SK-N-SH (cell line): ENCODE results near the gene KPNB1. TPM values are rescaled to one million over a fixed set of nuclear protein-coding genes. Genes with fewer than 3 reads are reported as not detected.

Experiments
- CTCF ChIA-PET: fragments of 300-600, 350-600 bp; formaldehyde crosslinking; extraction: SDS; loops from one replicate; lab custom pipeline; 2021; lab: Yijun Ruan, JAX
- POLR2A ChIA-PET: fragments of 350-600 bp; sonication (Branson Sonifier 250); formaldehyde crosslinking; extraction: SDS; loops from one replicate; lab custom pipeline; 2020; ENCODE audit warnings: antibody characterized with exemption, inconsistent platforms; lab: Yijun Ruan, JAX
- DNase-seq: peaks from one replicate; pipeline ENCODE4 v3.0.0; 2012
- H2AFZ ChIP-seq: fragments of 200-600 bp; sonication (generic); 2 replicates; pipeline ENCODE4 v1.8.1; 2016; ENCODE audit warnings: antibody characterized with exemption, mild to moderate bottlenecking, low read depth
- H3F3A ChIP-seq: fragments of 200-600 bp; sonication (generic); replicated peaks from 2 replicates; pipeline ENCODE3; 2016; ENCODE audit warnings: antibody characterized with exemption, mild to moderate bottlenecking; ENCODE audit not compliant: insufficient read depth
- H3K27ac ChIP-seq, 2 experiments: fragments of 200-500 bp in 1 of 2; fragments of 200-600 bp in 1 of 2; sonication (Bioruptor generic) in 1 of 2; sonication (generic), shearing (Covaris generic) in 1 of 2; 2 replicates each; pipeline versions ENCODE4 v1.5.1 to v1.6.1; 2014 to 2016; ENCODE audit warnings: low read depth in 2 of 2, inconsistent platforms in 1 of 2, low read length in 1 of 2, mild to moderate bottlenecking in 1 of 2, mixed read lengths in 1 of 2
- H3K27me3 ChIP-seq: fragments of 200-600 bp; sonication (generic), shearing (Covaris generic); 2 replicates; pipeline ENCODE4 v1.6.1; 2016; ENCODE audit warnings: mixed run types; ENCODE audit not compliant: insufficient read depth
- H3K36me3 ChIP-seq, 2 experiments: fragments of 200-500 bp in 1 of 2; fragments of 200-600 bp in 1 of 2; sonication (Bioruptor generic) in 1 of 2; sonication (generic) in 1 of 2; replicated peaks in 1 of 2; 2 replicates each; pipeline versions ENCODE3 to v1.5.1; 2014 to 2016; ENCODE audit warnings: low read length in 1 of 2, mild to moderate bottlenecking in 1 of 2; ENCODE audit not compliant: insufficient read depth in 2 of 2, control insufficient read depth in 1 of 2
- H3K4me1 ChIP-seq, 2 experiments: fragments of 200-500 bp in 1 of 2; fragments of 200-600 bp in 1 of 2; sonication (Bioruptor generic) in 1 of 2; sonication (generic), shearing (Covaris generic) in 1 of 2; 2 replicates each; pipeline versions ENCODE4 v1.5.1 to v1.6.1; 2014 to 2016; ENCODE audit warnings: low read depth in 1 of 2, low read length in 1 of 2, mixed run types in 1 of 2; ENCODE audit not compliant: insufficient read depth in 2 of 2, control insufficient read depth in 1 of 2
- H3K4me2 ChIP-seq: fragments of 200-600 bp; sonication (generic), shearing (Covaris generic); 2 replicates; pipeline ENCODE4 v1.6.1; 2017; ENCODE audit warnings: mixed run types
- H3K4me3 ChIP-seq, 2 experiments: fragments of 200-500 bp in 1 of 2; fragments of 200-600 bp in 1 of 2; sonication (Bioruptor generic) in 1 of 2; sonication (generic), shearing (Covaris generic) in 1 of 2; 2 replicates each; pipeline versions ENCODE4 v1.5.1 to v1.8.1; 2014 to 2016; ENCODE audit warnings: low read depth in 2 of 2, inconsistent platforms in 1 of 2, low read length in 1 of 2, mild to moderate bottlenecking in 1 of 2, mixed read lengths in 1 of 2, moderate library complexity in 1 of 2
- H3K79me2 ChIP-seq: fragments of 200-600 bp; sonication (generic); 2 replicates; pipeline ENCODE4 v1.8.1; 2017; ENCODE audit warnings: mild to moderate bottlenecking; ENCODE audit not compliant: insufficient read depth
- H3K9ac ChIP-seq: fragments of 200-600 bp; sonication (generic); 2 replicates; pipeline ENCODE4 v1.6.1; 2017; ENCODE audit warnings: mixed run types
- H3K9me2 ChIP-seq: fragments of 200-600 bp; sonication (generic); 2 replicates; pipeline ENCODE4 v1.6.1; 2017; ENCODE audit warnings: mixed run types
- H3K9me3 ChIP-seq: fragments of 200-600 bp; sonication (generic); 2 replicates; pipeline ENCODE4 v1.6.1; 2017; ENCODE audit warnings: mixed run types, mild to moderate bottlenecking, moderate library complexity
- H4K20me1 ChIP-seq: fragments of 200-600 bp; sonication (generic); 2 replicates; pipeline ENCODE4 v1.6.1; 2017; ENCODE audit warnings: mild to moderate bottlenecking, mixed run types; ENCODE audit not compliant: insufficient read depth
- ELF1 ChIP-seq: IDR thresholded peaks from 2 replicates; pipeline ENCODE4 v1.4.0; 2012
- EZH2phosphoT487 ChIP-seq: fragments of 200-600 bp; sonication (generic); IDR thresholded peaks from 2 replicates; pipeline ENCODE4 v1.6.1; 2017; ENCODE audit warnings: low read depth, mixed run types, mild to moderate bottlenecking, antibody characterized with exemption, moderate library complexity, borderline replicate concordance
- GABPA ChIP-seq: IDR thresholded peaks from 2 replicates; pipeline ENCODE4 v1.4.0; 2012; ENCODE audit warnings: low read depth, mild to moderate bottlenecking
- GATA2 ChIP-seq: sonication (generic); formaldehyde crosslinking; IDR thresholded peaks from 2 replicates; pipeline ENCODE4 v1.5.0; 2020; ENCODE audit warnings: mild to moderate bottlenecking, missing genetic modification reagents
- MEF2A ChIP-seq: IDR thresholded peaks from 2 replicates; pipeline ENCODE4 v1.4.0; 2012; ENCODE audit warnings: low read depth, borderline replicate concordance
- MXI1 ChIP-seq: IDR thresholded peaks from 2 replicates; pipeline ENCODE4 v1.6.1; 2012; ENCODE audit warnings: mild to moderate bottlenecking, low read depth, low read length, improper control_type of control experiment
- NFIC ChIP-seq: IDR thresholded peaks from 2 replicates; pipeline ENCODE4 v1.4.0; 2012; ENCODE audit warnings: borderline replicate concordance
- NRF1 ChIP-seq: IDR thresholded peaks from 2 replicates; pipeline ENCODE4 v1.6.1; 2012; ENCODE audit warnings: low read depth, mild to moderate bottlenecking, low read length
- RCOR1 ChIP-seq: fragments of 150-350 bp; IDR thresholded peaks from 2 replicates; pipeline ENCODE4 v1.6.1; 2017; ENCODE audit warnings: antibody characterized with exemption, low read length
- RFX5 ChIP-seq: IDR thresholded peaks from 2 replicates; pipeline ENCODE4 v1.6.1; 2012; ENCODE audit warnings: mild to moderate bottlenecking, improper control_type of control experiment, low read length
- RXRA ChIP-seq: IDR thresholded peaks from 2 replicates; pipeline ENCODE4 v1.4.0; 2012; ENCODE audit warnings: low read depth, mild to moderate bottlenecking, borderline replicate concordance
- SIN3A ChIP-seq: IDR thresholded peaks from 2 replicates; pipeline ENCODE4 v1.6.1; 2012; ENCODE audit warnings: low read depth, mild to moderate bottlenecking, low read length, moderate library complexity, borderline replicate concordance
- SMC3 ChIP-seq: IDR thresholded peaks from 2 replicates; pipeline ENCODE4 v1.6.1; 2012; ENCODE audit warnings: low read depth, low read length, improper control_type of control experiment
- TAF1 ChIP-seq: IDR thresholded peaks from 2 replicates; pipeline ENCODE4 v1.6.1; 2012; ENCODE audit warnings: low read depth, mild to moderate bottlenecking, low read length, moderate library complexity, borderline replicate concordance
- TCF12 ChIP-seq: IDR thresholded peaks from 2 replicates; pipeline ENCODE4 v1.4.0; 2012
- TEAD4 ChIP-seq: IDR thresholded peaks from 2 replicates; pipeline ENCODE4 v1.4.0; 2012; ENCODE audit warnings: mild to moderate bottlenecking, borderline replicate concordance; ENCODE audit not compliant: insufficient read depth
- WGBS: methylation state at CpG from one replicate; pipeline ENCODE4 v1.1.6; 2017; ENCODE audit warnings: low lambda C conversion rate; 5-methylcytosine and 5-hydroxymethylcytosine counted together
- polyA plus RNA-seq, 3 experiments: library from polyadenylated mRNA; depleted of rRNA; stranded (reverse); fragments of >200 nt; gene quantifications; 2 replicates each; pipeline ENCODE4 v1.2.3, GENCODE V29; 2012
- TF ChIP-seq, protein P1 (sequence below): IDR thresholded peaks from 2 replicates; pipeline ENCODE4 v1.4.0; 2012; ENCODE audit warnings: low read depth, borderline replicate concordance
- TF ChIP-seq, protein P2 (sequence below): IDR thresholded peaks from 2 replicates; pipeline ENCODE4 v1.4.0; 2012; ENCODE audit warnings: low read depth, borderline replicate concordance
- TF ChIP-seq, protein P3 (sequence below): IDR thresholded peaks from 2 replicates; pipeline ENCODE4; 2012
- TF ChIP-seq, protein P4 (sequence below): IDR thresholded peaks from 2 replicates; pipeline ENCODE4 v1.4.0; 2012; ENCODE audit warnings: low read depth

Gene KPNB1
- polyA plus RNA-seq, 1 of the 3 experiments (the other 2 are of a cell fraction) = 89.5 TPM

DNA sequence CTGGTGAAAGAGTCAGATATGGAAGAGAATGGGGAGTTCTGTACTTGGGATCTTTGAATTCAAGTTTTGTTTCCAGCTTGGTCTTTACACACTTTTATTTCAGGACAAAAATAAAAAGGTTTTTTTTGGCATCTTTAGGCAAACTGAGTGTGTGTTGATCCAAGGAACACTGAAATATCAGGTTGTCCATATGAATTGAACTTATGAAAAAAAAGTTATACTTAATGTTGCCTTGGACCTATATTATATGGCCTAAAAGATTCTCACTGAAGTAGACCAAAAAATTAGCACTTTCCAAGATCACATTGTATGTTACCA, 14.9 kb downstream of the KPNB1 start:
- Histone ChIP-seq H3K79me2 (peaks cover 69% of the 10 kb centered on the region), H3K9ac (no peak overlapping the region), H4K20me1 (peaks cover 62% of the 10 kb centered on the region), H3K27me3 (no peaks in the 10 kb centered on the region), H3K9me3 (no peaks in the 10 kb centered on the region), H3K36me3 (peaks cover 76 to 93% of the 10 kb centered on the region in 2 experiments), H3K4me1 (no peaks in the 10 kb centered on the region), H3K9me2 (no peaks in the 10 kb centered on the region), H3F3A (peaks cover 64% of the 10 kb centered on the region), H3K27ac (no peak overlapping the region), H3K4me2 (no peak overlapping the region), H2AFZ (no peak overlapping the region), H3K4me3 (no peak overlapping the region; a peak in 1 of 4 replicates)
- ChIA-PET POLR2A (interaction anchor here (0.6 kb wide), 2 partner anchors 14 to 21 kb away, joined by 3 read pairs; no protein-coding TSS in a partner anchor), CTCF (interaction anchor here (0.6 to 7.9 kb wide), 28 partner anchors 12 to 249 kb away, joined by 3 to 167 read pairs (median 6); partner anchors contain the start of genes KPNB1, OSBPL7 and TBKBP1)
- TF ChIP-seq RFX5 (no peak), RXRA (no peak)
- no peak for DNase-seq

DNA sequence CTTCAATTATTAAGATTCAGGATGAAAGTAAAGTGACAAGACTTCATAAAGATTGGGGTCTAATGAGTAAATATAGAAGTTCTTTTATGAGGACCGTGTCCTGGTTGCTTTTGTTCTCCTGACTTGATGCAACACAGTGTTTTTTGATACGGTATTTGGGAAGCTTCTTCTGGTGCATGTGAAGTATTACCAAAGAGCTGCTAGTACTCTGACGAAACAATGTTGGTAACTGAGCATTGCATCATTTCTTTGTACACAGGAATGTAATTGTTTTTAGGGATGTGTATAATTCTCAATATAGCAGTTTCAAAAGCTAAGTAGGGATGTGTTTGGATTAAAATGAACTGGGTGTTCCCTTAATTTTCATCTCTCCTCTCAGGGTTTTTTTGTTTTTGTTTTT, 15.9 kb downstream of the KPNB1 start:
- TF ChIP-seq TAF1 (no peak), GABPA (no peak), EZH2phosphoT487 (no peak), TCF12 (no peak), NRF1 (no peak), TEAD4 (no peak), SIN3A (no peak), RCOR1 (no peak), MXI1 (no peak), ELF1 (no peak), MEF2A (no peak), GATA2 (CRISPR knock-in tag) (no peak), NFIC (no peak), SMC3 (no peak)
- TF ChIP-seq, protein P1, sequence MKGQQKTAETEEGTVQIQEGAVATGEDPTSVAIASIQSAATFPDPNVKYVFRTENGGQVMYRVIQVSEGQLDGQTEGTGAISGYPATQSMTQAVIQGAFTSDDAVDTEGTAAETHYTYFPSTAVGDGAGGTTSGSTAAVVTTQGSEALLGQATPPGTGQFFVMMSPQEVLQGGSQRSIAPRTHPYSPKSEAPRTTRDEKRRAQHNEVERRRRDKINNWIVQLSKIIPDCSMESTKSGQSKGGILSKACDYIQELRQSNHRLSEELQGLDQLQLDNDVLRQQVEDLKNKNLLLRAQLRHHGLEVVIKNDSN = no peak
- TF ChIP-seq, protein P2, sequence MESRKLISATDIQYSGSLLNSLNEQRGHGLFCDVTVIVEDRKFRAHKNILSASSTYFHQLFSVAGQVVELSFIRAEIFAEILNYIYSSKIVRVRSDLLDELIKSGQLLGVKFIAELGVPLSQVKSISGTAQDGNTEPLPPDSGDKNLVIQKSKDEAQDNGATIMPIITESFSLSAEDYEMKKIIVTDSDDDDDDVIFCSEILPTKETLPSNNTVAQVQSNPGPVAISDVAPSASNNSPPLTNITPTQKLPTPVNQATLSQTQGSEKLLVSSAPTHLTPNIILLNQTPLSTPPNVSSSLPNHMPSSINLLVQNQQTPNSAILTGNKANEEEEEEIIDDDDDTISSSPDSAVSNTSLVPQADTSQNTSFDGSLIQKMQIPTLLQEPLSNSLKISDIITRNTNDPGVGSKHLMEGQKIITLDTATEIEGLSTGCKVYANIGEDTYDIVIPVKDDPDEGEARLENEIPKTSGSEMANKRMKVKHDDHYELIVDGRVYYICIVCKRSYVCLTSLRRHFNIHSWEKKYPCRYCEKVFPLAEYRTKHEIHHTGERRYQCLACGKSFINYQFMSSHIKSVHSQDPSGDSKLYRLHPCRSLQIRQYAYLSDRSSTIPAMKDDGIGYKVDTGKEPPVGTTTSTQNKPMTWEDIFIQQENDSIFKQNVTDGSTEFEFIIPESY = no peak
- TF ChIP-seq, protein P3, sequence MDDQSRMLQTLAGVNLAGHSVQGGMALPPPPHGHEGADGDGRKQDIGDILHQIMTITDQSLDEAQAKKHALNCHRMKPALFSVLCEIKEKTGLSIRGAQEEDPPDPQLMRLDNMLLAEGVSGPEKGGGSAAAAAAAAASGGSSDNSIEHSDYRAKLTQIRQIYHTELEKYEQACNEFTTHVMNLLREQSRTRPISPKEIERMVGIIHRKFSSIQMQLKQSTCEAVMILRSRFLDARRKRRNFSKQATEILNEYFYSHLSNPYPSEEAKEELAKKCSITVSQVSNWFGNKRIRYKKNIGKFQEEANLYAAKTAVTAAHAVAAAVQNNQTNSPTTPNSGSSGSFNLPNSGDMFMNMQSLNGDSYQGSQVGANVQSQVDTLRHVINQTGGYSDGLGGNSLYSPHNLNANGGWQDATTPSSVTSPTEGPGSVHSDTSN = no peak
- TF ChIP-seq, protein P4, sequence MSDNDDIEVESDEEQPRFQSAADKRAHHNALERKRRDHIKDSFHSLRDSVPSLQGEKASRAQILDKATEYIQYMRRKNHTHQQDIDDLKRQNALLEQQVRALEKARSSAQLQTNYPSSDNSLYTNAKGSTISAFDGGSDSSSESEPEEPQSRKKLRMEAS = no peak
- Histone ChIP-seq H3F3A (peaks cover 59% of the 10 kb centered on the region), H3K4me2 (no peak overlapping the region), H3K4me1 (no peaks in the 10 kb centered on the region), H3K9ac (no peak overlapping the region), H3K9me3 (no peaks in the 10 kb centered on the region), H4K20me1 (peaks cover 61% of the 10 kb centered on the region), H3K36me3 (peaks cover 77 to 94% of the 10 kb centered on the region in 2 experiments), H3K79me2 (peaks cover 62% of the 10 kb centered on the region), H3K4me3 (no peak overlapping the region), H3K27ac (no peak overlapping the region), H2AFZ (no peak overlapping the region), H3K9me2 (no peaks in the 10 kb centered on the region), H3K27me3 (no peaks in the 10 kb centered on the region)
- 89% methylated on average over 3 of the region's 3 CpGs for WGBS
- CTCF ChIA-PET = interaction anchor here (0.7 to 7.9 kb wide), 13 partner anchors 12 to 129 kb away, joined by 3 to 167 read pairs (median 20); partner anchors contain the start of genes KPNB1 and TBKBP1
- POLR2A ChIA-PET = interaction anchor here (0.7 to 1.2 kb wide), 2 partner anchors 9 to 58 kb away, joined by 3 to 5 read pairs; no protein-coding TSS in a partner anchor
- DNase-seq = no peak
